Measurements from ENCODE around the gene MGA. TPM values are rescaled to one million over a fixed set of nuclear protein-coding genes. Genes with fewer than 3 reads are reported as not detected.

The MGA gene
- 19.3 and 23.4 TPM in 2 replicates for total RNA-seq (2014; rRNA removed; shearing (Covaris generic))
- polyA plus RNA-seq (2014; cell fraction: nucleus; rRNA removed): 9.3 and 10.6 TPM in 2 replicates

- peak; percentile 85 for DNase-seq (ENCODE audit: extremely low read depth, low read depth)
Observed at GRCh38 chr15:41660235-41661077, at the start of gene MGA. MGA (plus strand) TSS chr15:41660405.

- DNase-seq (ENCODE audit: extremely low read depth, low read depth): no peak
Observed at GRCh38 chr15:41620536-41621199, 39.5 kb upstream of the MGA start.

- peak; percentile 61 for DNase-seq (ENCODE audit: extremely low read depth, low read depth)
Observed at GRCh38 chr15:41621200-41622193, 38.7 kb upstream of the MGA start.

GRCh38 chr15:41622901-41623300, 37.3 kb upstream of the MGA start:
- DNase-seq (ENCODE audit: extremely low read depth, low read depth): no peak

GRCh38 chr15:41627203-41627602, 33.0 kb upstream of the MGA start:
- DNase-seq (ENCODE audit: extremely low read depth, low read depth): no peak

GRCh38 chr15:41629463-41629862, 30.7 kb upstream of the MGA start:
- DNase-seq (ENCODE audit: extremely low read depth, low read depth): no peak

- no peak for DNase-seq (ENCODE audit: extremely low read depth, low read depth)
Observed at GRCh38 chr15:41629883-41630282, 30.3 kb upstream of the MGA start.

- DNase-seq (ENCODE audit: extremely low read depth, low read depth): no peak
Observed at GRCh38 chr15:41630616-41631217, 29.5 kb upstream of the MGA start.

- no peak for DNase-seq (ENCODE audit: extremely low read depth, low read depth)
Observed at GRCh38 chr15:41631880-41632470, 28.2 kb upstream of the MGA start.

GRCh38 chr15:41633609-41634008, 26.6 kb upstream of the MGA start:
- no peak for DNase-seq (ENCODE audit: extremely low read depth, low read depth)

- no peak for DNase-seq (ENCODE audit: extremely low read depth, low read depth)
Observed at GRCh38 chr15:41634072-41634626, 26.1 kb upstream of the MGA start.

GRCh38 chr15:41637086-41637485, 23.1 kb upstream of the MGA start:
- no peak for DNase-seq (ENCODE audit: extremely low read depth, low read depth)

- DNase-seq (ENCODE audit: extremely low read depth, low read depth): no peak
Observed at GRCh38 chr15:41640985-41641384, 19.2 kb upstream of the MGA start.

- no peak for DNase-seq (ENCODE audit: extremely low read depth, low read depth)
Observed at GRCh38 chr15:41647262-41647661, 12.9 kb upstream of the MGA start.

GRCh38 chr15:41648097-41648496, 12.1 kb upstream of the MGA start:
- no peak for DNase-seq (ENCODE audit: extremely low read depth, low read depth)

GRCh38 chr15:41648770-41649169, 11.4 kb upstream of the MGA start:
- DNase-seq (ENCODE audit: extremely low read depth, low read depth): no peak

- DNase-seq (ENCODE audit: extremely low read depth, low read depth): no peak
Observed at GRCh38 chr15:41650806-41651205, 9.4 kb upstream of the MGA start.

- DNase-seq (ENCODE audit: extremely low read depth, low read depth): no peak
Observed at GRCh38 chr15:41651373-41651772, 8.8 kb upstream of the MGA start.

- no peak for DNase-seq (ENCODE audit: extremely low read depth, low read depth)
Observed at GRCh38 chr15:41653760-41654159, 6.4 kb upstream of the MGA start.

GRCh38 chr15:41655716-41656115, 4.5 kb upstream of the MGA start:
- DNase-seq (ENCODE audit: extremely low read depth, low read depth): no peak

Measured in NCI-H460 (cell line).